ENCODE data around the gene ABCC4. TPM values are rescaled to one million over a fixed set of nuclear protein-coding genes. Genes with fewer than 3 reads are reported as not detected.

The ABCC4 gene
- 12.6 and 17.7 TPM in 2 replicates for total RNA-seq
- 4.0 TPM for polyA plus RNA-seq (2012)

- peak; percentile 87 for DNase-seq (ENCODE audit: low read depth)
Measured at GRCh38 chr13:95301183-95301967, at the start of gene ABCC4. TSS of gene ABCC4 (minus strand) at chr13:95301451. CDS start at chr13:95301314, 137 bp downstream.

GRCh38 chr13:95349267-95349666, 48.0 kb upstream of the ABCC4 start:
- DNase-seq (ENCODE audit: low read depth): no peak

GRCh38 chr13:95343944-95344343, 42.7 kb upstream of the ABCC4 start:
- DNase-seq (ENCODE audit: low read depth): no peak

- peak; percentile 35 for DNase-seq (ENCODE audit: low read depth)
Measured at GRCh38 chr13:95341441-95341840, 40.2 kb upstream of the ABCC4 start.

- DNase-seq (ENCODE audit: low read depth): no peak
Measured at GRCh38 chr13:95338905-95339304, 37.7 kb upstream of the ABCC4 start.

- no peak for DNase-seq (ENCODE audit: low read depth)
Measured at GRCh38 chr13:95337597-95337996, 36.3 kb upstream of the ABCC4 start.

- DNase-seq (ENCODE audit: low read depth): no peak
Measured at GRCh38 chr13:95335667-95336066, 34.4 kb upstream of the ABCC4 start.

- no peak for DNase-seq (ENCODE audit: low read depth)
Measured at GRCh38 chr13:95328386-95328785, 27.1 kb upstream of the ABCC4 start.

- DNase-seq (ENCODE audit: low read depth): no peak
Measured at GRCh38 chr13:95327190-95327589, 25.9 kb upstream of the ABCC4 start.

- DNase-seq (ENCODE audit: low read depth): no peak
Measured at GRCh38 chr13:95326695-95327094, 25.4 kb upstream of the ABCC4 start.

GRCh38 chr13:95325485-95325884, 24.2 kb upstream of the ABCC4 start:
- DNase-seq (ENCODE audit: low read depth): no peak

- DNase-seq (ENCODE audit: low read depth): no peak
Measured at GRCh38 chr13:95323930-95324662, 22.8 kb upstream of the ABCC4 start.

GRCh38 chr13:95319551-95320274, 18.5 kb upstream of the ABCC4 start:
- no peak for DNase-seq (ENCODE audit: low read depth)

- DNase-seq (ENCODE audit: low read depth): peak; percentile 20
Measured at GRCh38 chr13:95317039-95317989, 16.1 kb upstream of the ABCC4 start.

- no peak for DNase-seq (ENCODE audit: low read depth)
Measured at GRCh38 chr13:95315752-95316151, 14.5 kb upstream of the ABCC4 start.

- no peak for DNase-seq (ENCODE audit: low read depth)
Measured at GRCh38 chr13:95307507-95307906, 6.3 kb upstream of the ABCC4 start.

GRCh38 chr13:95304453-95304852, 3.2 kb upstream of the ABCC4 start:
- no peak for DNase-seq (ENCODE audit: low read depth)

- DNase-seq (ENCODE audit: low read depth): no peak
Measured at GRCh38 chr13:95301968-95302393, 730 bp upstream of the ABCC4 start.

GRCh38 chr13:95300625-95301182, 547 bp downstream of the ABCC4 start:
- peak; percentile 72 for DNase-seq (ENCODE audit: low read depth)

GRCh38 chr13:95298971-95299621, 2.2 kb downstream of the ABCC4 start:
- no peak for DNase-seq (ENCODE audit: low read depth)
